Fibroblast of villous mesenchyme (primary cell): ENCODE data around the gene PIP5KL1. TPM values are rescaled to one million over a fixed set of nuclear protein-coding genes. Genes with fewer than 3 reads are reported as not detected.

Experiments used
- DNase-seq: peaks from one replicate; pipeline ENCODE4 v3.0.0-alpha.2; 2010; ENCODE audit warnings: low read depth
- H3K4me3 ChIP-seq: 2 replicates; pipeline ENCODE4 v1.5.1; 2011; ENCODE audit warnings: low read depth, mild to moderate bottlenecking, low read length
- CTCF ChIP-seq: IDR thresholded peaks from 2 replicates; pipeline ENCODE4 v1.5.1; 2012; ENCODE audit warnings: low read depth, mild to moderate bottlenecking, low read length; ENCODE audit not compliant: insufficient read depth
- total RNA-seq: library from RNA; depleted of rRNA; stranded (reverse); fragments of >200 nt; gene quantifications from 2 replicates; pipeline ENCODE4 v1.2.3, GENCODE V29; 2012

Gene PIP5KL1
- total RNA-seq, 1 donor = 2.6 TPM

- no peak for TF ChIP-seq CTCF
- no peak for DNase-seq
- no peak overlapping the region for H3K4me3 ChIP-seq
These were observed 41.8 kb upstream of the PIP5KL1 start for GRCh38 chr9:127972236-127972871.

GRCh38 chr9:127971357-127972235 lies 41.0 kb upstream of the PIP5KL1 start:
- no peak for TF ChIP-seq CTCF
- no peak overlapping the region for H3K4me3 ChIP-seq
- no peak for DNase-seq

GRCh38 chr9:127970401-127971313 lies 40.1 kb upstream of the PIP5KL1 start:
- no peak for TF ChIP-seq CTCF
- DNase-seq = no peak

GRCh38 chr9:127968700-127969383 lies 38.3 kb upstream of the PIP5KL1 start:
- no peak for TF ChIP-seq CTCF
- DNase-seq = peak; percentile 93
- H3K4me3 ChIP-seq = no peak overlapping the region

More at GRCh38 chr9:127970401-127971313, 40.1 kb upstream of the PIP5KL1 start:
- H3K4me3 ChIP-seq = no peak overlapping the region

GRCh38 chr9:127968042-127968441 lies 37.5 kb upstream of the PIP5KL1 start:
- DNase-seq = peak; percentile 64
- H3K4me3 ChIP-seq = no peak overlapping the region
- no peak for TF ChIP-seq CTCF

GRCh38 chr9:127967151-127967809 lies 36.7 kb upstream of the PIP5KL1 start:
- TF ChIP-seq CTCF = no peak
- H3K4me3 ChIP-seq = no peak overlapping the region
- DNase-seq = no peak
